Measurements from ENCODE around the gene GPAT2.
"Not testable (repeated sequence)": the region's sequence is repeated elsewhere in the genome, so short reads cannot be mapped to it uniquely, and the experiment has no call there.

DNA sequence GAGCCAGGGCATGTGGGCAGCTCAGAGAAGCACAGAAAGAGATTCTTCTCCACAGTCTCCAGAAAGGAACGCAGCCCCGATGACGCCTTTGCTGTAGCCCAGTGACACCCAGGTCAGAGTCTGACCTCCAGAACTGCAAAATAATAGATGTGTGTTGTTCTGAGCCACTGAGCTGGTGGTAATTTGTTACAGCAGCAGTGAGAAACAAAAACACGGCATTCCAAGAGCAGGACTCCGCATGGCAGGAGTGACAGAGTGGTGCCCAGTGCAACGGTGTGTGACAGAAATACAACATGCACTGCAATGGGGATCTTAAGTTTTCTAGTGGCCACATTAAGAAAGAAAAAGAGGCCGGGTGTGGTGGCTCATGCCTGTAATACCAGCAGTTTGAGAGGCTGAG is 18.7 kb upstream of the GPAT2 start:
- TF ChIP-seq, protein P1, sequence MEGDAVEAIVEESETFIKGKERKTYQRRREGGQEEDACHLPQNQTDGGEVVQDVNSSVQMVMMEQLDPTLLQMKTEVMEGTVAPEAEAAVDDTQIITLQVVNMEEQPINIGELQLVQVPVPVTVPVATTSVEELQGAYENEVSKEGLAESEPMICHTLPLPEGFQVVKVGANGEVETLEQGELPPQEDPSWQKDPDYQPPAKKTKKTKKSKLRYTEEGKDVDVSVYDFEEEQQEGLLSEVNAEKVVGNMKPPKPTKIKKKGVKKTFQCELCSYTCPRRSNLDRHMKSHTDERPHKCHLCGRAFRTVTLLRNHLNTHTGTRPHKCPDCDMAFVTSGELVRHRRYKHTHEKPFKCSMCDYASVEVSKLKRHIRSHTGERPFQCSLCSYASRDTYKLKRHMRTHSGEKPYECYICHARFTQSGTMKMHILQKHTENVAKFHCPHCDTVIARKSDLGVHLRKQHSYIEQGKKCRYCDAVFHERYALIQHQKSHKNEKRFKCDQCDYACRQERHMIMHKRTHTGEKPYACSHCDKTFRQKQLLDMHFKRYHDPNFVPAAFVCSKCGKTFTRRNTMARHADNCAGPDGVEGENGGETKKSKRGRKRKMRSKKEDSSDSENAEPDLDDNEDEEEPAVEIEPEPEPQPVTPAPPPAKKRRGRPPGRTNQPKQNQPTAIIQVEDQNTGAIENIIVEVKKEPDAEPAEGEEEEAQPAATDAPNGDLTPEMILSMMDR (conservative IDR thresholded peaks at IDR 0.05) = not testable (repeated sequence)
- TF ChIP-seq ZFX (IDR thresholded peaks at IDR 0.05) = not testable (repeated sequence)

All from C4-2B (cell line).